ENCODE measurements around the gene PRKN.

The PRKN gene

GRCh38 chr6:162147281-162147680 lies 580.3 kb downstream of the PRKN start:
- no peaks in the 10 kb centered on the region for H3K36me3 ChIP-seq (ENCODE audit: insufficient read depth, low read length)
- H3K27me3 ChIP-seq (ENCODE audit: control insufficient read depth in 1 of 2, insufficient read depth in 2 of 2, low read length in 2 of 2) = no peaks in the 10 kb centered on the region
- H3K4me1 ChIP-seq (ENCODE audit: insufficient read depth, low read length) = no peaks in the 10 kb centered on the region
- no peaks in the 10 kb centered on the region for H3K9me3 ChIP-seq (ENCODE audit: low read length)
- H3K27ac ChIP-seq (ENCODE audit: low read depth, low read length) = no peak overlapping the region
- H3K4me3 ChIP-seq (ENCODE audit: low read depth in 1 of 2, low read length in 2 of 2) = no peak overlapping the region
- H3K9ac ChIP-seq (ENCODE audit: low read length) = no peak overlapping the region

- Histone ChIP-seq H3K4me1 (ENCODE audit: insufficient read depth, low read length) (no peaks in the 10 kb centered on the region), H3K9me3 (ENCODE audit: low read length) (peaks cover 7% of the 10 kb centered on the region), H3K27ac (ENCODE audit: low read depth, low read length) (no peak overlapping the region), H3K27me3 (ENCODE audit: control insufficient read depth in 1 of 2, insufficient read depth in 2 of 2, low read length in 2 of 2) (no peaks in the 10 kb centered on the region), H3K36me3 (ENCODE audit: insufficient read depth, low read length) (no peaks in the 10 kb centered on the region), H3K4me3 (ENCODE audit: low read depth in 1 of 2, low read length in 2 of 2) (no peak overlapping the region), H3K9ac (ENCODE audit: low read length) (no peak overlapping the region)
Observed at GRCh38 chr6:162140251-162140852, 587.2 kb downstream of the PRKN start.

- Histone ChIP-seq H3K36me3 (ENCODE audit: insufficient read depth, low read length) (no peaks in the 10 kb centered on the region), H3K4me1 (ENCODE audit: insufficient read depth, low read length) (no peaks in the 10 kb centered on the region), H3K9me3 (ENCODE audit: low read length) (no peaks in the 10 kb centered on the region), H3K9ac (ENCODE audit: low read length) (no peak overlapping the region), H3K4me3 (ENCODE audit: low read depth in 1 of 2, low read length in 2 of 2) (no peak overlapping the region), H3K27ac (ENCODE audit: low read depth, low read length) (no peak overlapping the region), H3K27me3 (ENCODE audit: control insufficient read depth in 1 of 2, insufficient read depth in 2 of 2, low read length in 2 of 2) (no peaks in the 10 kb centered on the region)
Observed at GRCh38 chr6:162125659-162126058, 601.9 kb downstream of the PRKN start.

GRCh38 chr6:162124710-162125435 lies 602.7 kb downstream of the PRKN start:
- no peaks in the 10 kb centered on the region for H3K27me3 ChIP-seq (ENCODE audit: control insufficient read depth in 1 of 2, insufficient read depth in 2 of 2, low read length in 2 of 2)
- no peak overlapping the region for H3K4me3 ChIP-seq (ENCODE audit: low read depth in 1 of 2, low read length in 2 of 2)
- no peak overlapping the region for H3K9ac ChIP-seq (ENCODE audit: low read length)
- no peaks in the 10 kb centered on the region for H3K9me3 ChIP-seq (ENCODE audit: low read length)
- no peaks in the 10 kb centered on the region for H3K36me3 ChIP-seq (ENCODE audit: insufficient read depth, low read length)
- H3K4me1 ChIP-seq (ENCODE audit: insufficient read depth, low read length) = no peaks in the 10 kb centered on the region
- no peak overlapping the region for H3K27ac ChIP-seq (ENCODE audit: low read depth, low read length)

- Histone ChIP-seq H3K27me3 (ENCODE audit: control insufficient read depth in 1 of 2, insufficient read depth in 2 of 2, low read length in 2 of 2) (no peaks in the 10 kb centered on the region), H3K27ac (ENCODE audit: low read depth, low read length) (no peak overlapping the region), H3K4me1 (ENCODE audit: insufficient read depth, low read length) (no peaks in the 10 kb centered on the region), H3K4me3 (ENCODE audit: low read depth in 1 of 2, low read length in 2 of 2) (no peak overlapping the region), H3K9ac (ENCODE audit: low read length) (no peak overlapping the region), H3K9me3 (ENCODE audit: low read length) (no peaks in the 10 kb centered on the region), H3K36me3 (ENCODE audit: insufficient read depth, low read length) (no peaks in the 10 kb centered on the region)
Observed at GRCh38 chr6:162123797-162124196, 603.8 kb downstream of the PRKN start.

DNA sequence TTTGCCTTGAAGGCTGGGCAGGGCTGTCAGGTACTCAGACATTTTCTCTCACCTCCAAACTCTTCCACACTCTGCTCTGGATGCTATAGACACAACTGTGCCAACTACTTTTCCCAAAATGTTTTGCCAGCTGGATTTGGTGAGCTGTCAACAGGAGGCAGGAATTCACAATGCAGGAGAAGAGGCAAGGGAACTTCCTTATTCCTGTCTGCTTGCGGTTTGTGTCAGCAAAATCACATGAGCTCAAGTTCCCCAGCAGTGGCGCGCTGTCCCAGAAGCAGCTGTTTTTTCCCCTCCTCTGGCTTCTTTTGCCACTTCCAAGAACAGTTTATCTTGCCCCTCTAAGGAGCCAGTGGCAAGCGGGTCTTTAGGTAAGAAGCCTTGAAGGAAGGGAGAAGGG lies 608.2 kb downstream of the PRKN start:
- no peaks in the 10 kb centered on the region for H3K36me3 ChIP-seq (ENCODE audit: insufficient read depth, low read length)
- no peak overlapping the region for H3K27ac ChIP-seq (ENCODE audit: low read depth, low read length)
- H3K4me3 ChIP-seq (ENCODE audit: low read depth in 1 of 2, low read length in 2 of 2) = no peak overlapping the region
- H3K27me3 ChIP-seq (ENCODE audit: control insufficient read depth in 1 of 2, insufficient read depth in 2 of 2, low read length in 2 of 2) = no peaks in the 10 kb centered on the region
- H3K9ac ChIP-seq (ENCODE audit: low read length) = no peak overlapping the region
- no peaks in the 10 kb centered on the region for H3K9me3 ChIP-seq (ENCODE audit: low read length)
- no peaks in the 10 kb centered on the region for H3K4me1 ChIP-seq (ENCODE audit: insufficient read depth, low read length)

DNA sequence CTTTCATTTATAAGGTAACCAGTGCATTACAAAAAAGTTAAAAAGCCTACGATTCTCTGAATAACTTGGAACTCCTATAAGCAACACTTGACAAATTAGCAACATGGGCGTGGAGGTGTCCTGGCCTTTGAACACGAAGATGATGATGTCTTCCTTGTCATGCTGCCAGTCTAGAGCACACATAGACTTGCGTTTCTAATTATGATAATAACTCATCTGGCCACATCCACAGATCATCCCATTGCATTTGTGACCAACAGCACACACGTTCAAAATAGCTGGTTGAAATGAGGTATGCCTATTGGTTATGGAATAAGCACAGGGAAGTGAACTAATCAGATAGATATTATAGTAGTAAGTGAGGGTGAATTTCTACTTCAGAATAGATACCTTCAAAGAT lies 608.9 kb downstream of the PRKN start:
- Histone ChIP-seq H3K9me3 (ENCODE audit: low read length) (no peaks in the 10 kb centered on the region), H3K4me1 (ENCODE audit: insufficient read depth, low read length) (no peaks in the 10 kb centered on the region), H3K9ac (ENCODE audit: low read length) (no peak overlapping the region), H3K4me3 (ENCODE audit: low read depth in 1 of 2, low read length in 2 of 2) (no peak overlapping the region), H3K27me3 (ENCODE audit: control insufficient read depth in 1 of 2, insufficient read depth in 2 of 2, low read length in 2 of 2) (no peaks in the 10 kb centered on the region), H3K27ac (ENCODE audit: low read depth, low read length) (no peak overlapping the region), H3K36me3 (ENCODE audit: insufficient read depth, low read length) (no peaks in the 10 kb centered on the region)

DNA sequence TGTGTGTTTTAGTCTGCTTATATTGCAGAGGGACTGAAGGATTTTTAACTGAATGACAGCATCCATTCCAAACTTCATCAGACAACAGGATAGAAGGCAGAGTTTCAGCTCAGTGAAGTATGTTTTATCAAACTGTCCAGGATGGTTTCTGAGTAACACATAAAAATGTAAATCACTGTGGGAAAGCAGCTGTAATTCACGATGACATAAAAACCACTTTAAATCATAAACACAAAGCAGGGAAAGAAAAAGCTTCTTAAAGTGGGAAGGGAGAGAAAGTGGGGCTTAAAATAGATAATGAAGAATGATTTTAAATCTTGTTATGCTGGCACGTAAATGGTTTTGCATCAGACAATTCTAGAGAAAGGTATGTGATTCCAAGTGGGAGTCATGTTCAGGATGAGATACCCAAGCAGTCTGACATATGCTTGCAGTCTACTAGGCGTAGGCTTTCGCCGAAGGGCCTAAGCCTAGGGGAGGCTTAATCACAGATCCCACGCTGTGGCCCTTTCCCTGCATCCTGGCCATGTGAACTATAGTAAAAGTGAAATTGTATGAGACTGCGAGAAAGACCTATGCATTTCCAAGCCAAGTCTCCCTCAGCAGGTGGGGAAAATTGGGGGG lies 610.6 kb downstream of the PRKN start:
- no peak overlapping the region for H3K9ac ChIP-seq (ENCODE audit: low read length)
- H3K9me3 ChIP-seq (ENCODE audit: low read length) = no peaks in the 10 kb centered on the region
- no peak overlapping the region for H3K4me3 ChIP-seq (ENCODE audit: low read depth in 1 of 2, low read length in 2 of 2)
- no peaks in the 10 kb centered on the region for H3K4me1 ChIP-seq (ENCODE audit: insufficient read depth, low read length)
- no peaks in the 10 kb centered on the region for H3K36me3 ChIP-seq (ENCODE audit: insufficient read depth, low read length)
- no peak overlapping the region for H3K27ac ChIP-seq (ENCODE audit: low read depth, low read length)
- H3K27me3 ChIP-seq (ENCODE audit: control insufficient read depth in 1 of 2, insufficient read depth in 2 of 2, low read length in 2 of 2) = no peaks in the 10 kb centered on the region

GRCh38 chr6:162109480-162110050 lies 618.0 kb downstream of the PRKN start:
- Histone ChIP-seq H3K27me3 (ENCODE audit: control insufficient read depth in 1 of 2, insufficient read depth in 2 of 2, low read length in 2 of 2) (no peaks in the 10 kb centered on the region), H3K4me3 (ENCODE audit: low read depth in 1 of 2, low read length in 2 of 2) (no peak overlapping the region), H3K9ac (ENCODE audit: low read length) (no peak overlapping the region), H3K4me1 (ENCODE audit: insufficient read depth, low read length) (no peaks in the 10 kb centered on the region), H3K9me3 (ENCODE audit: low read length) (no peaks in the 10 kb centered on the region), H3K27ac (ENCODE audit: low read depth, low read length) (no peak overlapping the region), H3K36me3 (ENCODE audit: insufficient read depth, low read length) (no peaks in the 10 kb centered on the region)

GRCh38 chr6:162108041-162108440 lies 619.5 kb downstream of the PRKN start:
- Histone ChIP-seq H3K27me3 (ENCODE audit: control insufficient read depth in 1 of 2, insufficient read depth in 2 of 2, low read length in 2 of 2) (no peaks in the 10 kb centered on the region), H3K27ac (ENCODE audit: low read depth, low read length) (no peak overlapping the region), H3K36me3 (ENCODE audit: insufficient read depth, low read length) (no peaks in the 10 kb centered on the region), H3K4me1 (ENCODE audit: insufficient read depth, low read length) (no peaks in the 10 kb centered on the region), H3K9me3 (ENCODE audit: low read length) (no peaks in the 10 kb centered on the region), H3K9ac (ENCODE audit: low read length) (no peak overlapping the region), H3K4me3 (ENCODE audit: low read depth in 1 of 2, low read length in 2 of 2) (no peak overlapping the region)

GRCh38 chr6:162100096-162100495 lies 627.5 kb downstream of the PRKN start:
- Histone ChIP-seq H3K9ac (ENCODE audit: low read length) (no peak overlapping the region), H3K27ac (ENCODE audit: low read depth, low read length) (no peak overlapping the region), H3K36me3 (ENCODE audit: insufficient read depth, low read length) (no peaks in the 10 kb centered on the region), H3K4me1 (ENCODE audit: insufficient read depth, low read length) (no peaks in the 10 kb centered on the region), H3K4me3 (ENCODE audit: low read depth in 1 of 2, low read length in 2 of 2) (no peak overlapping the region), H3K9me3 (ENCODE audit: low read length) (no peaks in the 10 kb centered on the region), H3K27me3 (ENCODE audit: control insufficient read depth in 1 of 2, insufficient read depth in 2 of 2, low read length in 2 of 2) (no peaks in the 10 kb centered on the region)
